ENCODE results near the gene ISCA1.
A peak's percentile ranks its signal among the peaks of the same experiment; 100 is the strongest.
"Not testable (repeated sequence)": the region's sequence is repeated elsewhere in the genome, so short reads cannot be mapped to it uniquely, and the experiment has no call there.

The ISCA1 gene

GRCh38 chr9:86282077-86282978 lies at the start of gene ISCA1:
Gene ISCA1 (minus strand): TSS chr9:86282538. CDS start chr9:86282458, 80 bp downstream.
- peak; percentile 98 for DNase-seq (ENCODE audit: low read depth)

- DNase-seq (ENCODE audit: low read depth), result no peak
These were observed 47.8 kb upstream of the ISCA1 start for GRCh38 chr9:86330186-86330585.

- DNase-seq (ENCODE audit: low read depth), result no peak
These were observed 47.3 kb upstream of the ISCA1 start for GRCh38 chr9:86329649-86330048.

- DNase-seq (ENCODE audit: low read depth), result no peak
These were observed 45.8 kb upstream of the ISCA1 start for GRCh38 chr9:86328156-86328555.

- DNase-seq (ENCODE audit: low read depth), result no peak
These were observed 44.2 kb upstream of the ISCA1 start for GRCh38 chr9:86326536-86326935.

GRCh38 chr9:86324901-86325300 lies 42.6 kb upstream of the ISCA1 start:
- no peak for DNase-seq (ENCODE audit: low read depth)

- no peak for DNase-seq (ENCODE audit: low read depth)
These were observed 42.0 kb upstream of the ISCA1 start for GRCh38 chr9:86324308-86324707.

GRCh38 chr9:86322973-86323644 lies 40.8 kb upstream of the ISCA1 start:
- no peak for DNase-seq (ENCODE audit: low read depth)

GRCh38 chr9:86321373-86321772 lies 39.0 kb upstream of the ISCA1 start:
- no peak for DNase-seq (ENCODE audit: low read depth)

GRCh38 chr9:86318187-86318586 lies 35.8 kb upstream of the ISCA1 start:
- no peak for DNase-seq (ENCODE audit: low read depth)

- DNase-seq (ENCODE audit: low read depth), result no peak
These were observed 32.7 kb upstream of the ISCA1 start for GRCh38 chr9:86315078-86315477.

GRCh38 chr9:86312959-86313358 lies 30.6 kb upstream of the ISCA1 start:
- DNase-seq (ENCODE audit: low read depth), result not testable (repeated sequence)

- no peak for DNase-seq (ENCODE audit: low read depth)
These were observed 26.3 kb upstream of the ISCA1 start for GRCh38 chr9:86308687-86309086.

GRCh38 chr9:86304236-86304730 lies 21.9 kb upstream of the ISCA1 start:
- DNase-seq (ENCODE audit: low read depth), result no peak

- DNase-seq (ENCODE audit: low read depth), result no peak
These were observed 21.1 kb upstream of the ISCA1 start for GRCh38 chr9:86303316-86303975.

- DNase-seq (ENCODE audit: low read depth), result no peak
These were observed 19.3 kb upstream of the ISCA1 start for GRCh38 chr9:86301686-86302085.

GRCh38 chr9:86300701-86301100 lies 18.4 kb upstream of the ISCA1 start:
- DNase-seq (ENCODE audit: low read depth), result no peak

GRCh38 chr9:86298873-86299272 lies 16.5 kb upstream of the ISCA1 start:
- DNase-seq (ENCODE audit: low read depth), result no peak

- DNase-seq (ENCODE audit: low read depth), result not testable (repeated sequence)
These were observed 8.0 kb upstream of the ISCA1 start for GRCh38 chr9:86290341-86290740.

GRCh38 chr9:86288499-86289198 lies 6.3 kb upstream of the ISCA1 start:
- DNase-seq (ENCODE audit: low read depth), result no peak

GRCh38 chr9:86287013-86287412 lies 4.7 kb upstream of the ISCA1 start:
- DNase-seq (ENCODE audit: low read depth), result no peak

GRCh38 chr9:86286278-86286677 lies 3.9 kb upstream of the ISCA1 start:
- no peak for DNase-seq (ENCODE audit: low read depth)

All from stimulated activated CD8-positive, alpha-beta memory T cell treated with anti-CD3 and anti-CD28 coated beads, Interleukin-15, amount 100 ng/mL, for 1 hour (primary cell).